Sigmoid colon (tissue), 3 donors: ENCODE data around the gene DUS1L.

Experiments used
- POLR2A ChIP-seq, 2 donors: fragments of 450-650 bp; IDR thresholded peaks; one replicate each; pipeline ENCODE4 v1.6.1; 2016; ENCODE audit warnings: antibody characterized with exemption in 2 of 2, mild to moderate bottlenecking in 2 of 2, moderate library complexity in 2 of 2
- TF ChIP-seq, protein P1 (sequence below), 4 experiments: fragments of 450-650 bp in 3 of 4; fragments of 200-600 bp in 1 of 4; IDR thresholded peaks; one replicate each; pipeline ENCODE4 v1.5.1; 2016 to 2019; ENCODE audit warnings: antibody characterized with exemption in 4 of 4, mild to moderate bottlenecking in 3 of 4, moderate library complexity in 2 of 4

DNA sequence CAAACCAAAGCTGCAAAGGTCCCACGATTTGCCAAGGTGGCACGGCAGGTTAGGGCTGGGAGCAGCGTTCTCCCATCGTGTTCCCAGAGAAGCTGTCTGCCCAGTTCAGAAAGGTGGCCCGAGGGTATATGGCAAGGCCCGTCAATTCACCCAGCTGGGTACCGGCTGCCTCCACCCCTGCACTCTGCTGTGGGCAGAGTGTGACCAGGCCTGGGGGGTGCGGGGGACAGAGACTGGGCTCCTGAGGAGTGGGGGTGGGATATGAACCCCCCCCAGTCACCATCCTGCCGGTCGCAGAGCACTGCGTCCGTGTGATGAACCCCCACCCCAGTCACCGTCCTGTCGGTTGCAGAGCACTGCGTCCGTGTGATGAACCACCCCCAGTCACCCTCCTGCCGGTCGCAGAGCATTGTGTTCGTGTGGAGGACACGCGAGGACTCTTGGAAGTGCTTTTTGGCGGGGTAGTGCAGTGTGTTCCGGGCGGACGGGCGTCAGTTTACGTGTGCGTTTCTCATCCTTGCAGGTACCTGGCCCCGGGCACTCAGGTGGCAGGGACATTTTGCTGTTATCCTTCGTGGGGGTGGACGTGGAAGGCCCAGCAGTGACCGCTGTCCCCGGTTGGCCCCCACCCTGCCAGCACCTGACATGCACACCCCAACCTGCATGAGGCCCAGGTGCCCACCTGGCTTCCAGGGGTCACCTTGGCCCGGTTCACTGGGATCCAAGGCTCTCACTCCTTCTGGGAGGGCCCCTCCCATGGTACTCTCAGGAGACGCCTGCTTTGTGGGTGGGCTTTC, 35.1 kb upstream of the DUS1L start:
- no peak for TF ChIP-seq POLR2A (IDR thresholded peaks at IDR 0.05)
- TF ChIP-seq, protein P1, sequence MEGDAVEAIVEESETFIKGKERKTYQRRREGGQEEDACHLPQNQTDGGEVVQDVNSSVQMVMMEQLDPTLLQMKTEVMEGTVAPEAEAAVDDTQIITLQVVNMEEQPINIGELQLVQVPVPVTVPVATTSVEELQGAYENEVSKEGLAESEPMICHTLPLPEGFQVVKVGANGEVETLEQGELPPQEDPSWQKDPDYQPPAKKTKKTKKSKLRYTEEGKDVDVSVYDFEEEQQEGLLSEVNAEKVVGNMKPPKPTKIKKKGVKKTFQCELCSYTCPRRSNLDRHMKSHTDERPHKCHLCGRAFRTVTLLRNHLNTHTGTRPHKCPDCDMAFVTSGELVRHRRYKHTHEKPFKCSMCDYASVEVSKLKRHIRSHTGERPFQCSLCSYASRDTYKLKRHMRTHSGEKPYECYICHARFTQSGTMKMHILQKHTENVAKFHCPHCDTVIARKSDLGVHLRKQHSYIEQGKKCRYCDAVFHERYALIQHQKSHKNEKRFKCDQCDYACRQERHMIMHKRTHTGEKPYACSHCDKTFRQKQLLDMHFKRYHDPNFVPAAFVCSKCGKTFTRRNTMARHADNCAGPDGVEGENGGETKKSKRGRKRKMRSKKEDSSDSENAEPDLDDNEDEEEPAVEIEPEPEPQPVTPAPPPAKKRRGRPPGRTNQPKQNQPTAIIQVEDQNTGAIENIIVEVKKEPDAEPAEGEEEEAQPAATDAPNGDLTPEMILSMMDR (IDR thresholded peaks at IDR 0.05), result no peak
